NOMO-1 treated with DMSO at 0.1 percent for 48 hours (cell line): ENCODE results near the gene UGT2B11.
"Not testable (repeated sequence)": the region's sequence is repeated elsewhere in the genome, so short reads cannot be mapped to it uniquely, and the experiment has no call there.

Experiments used
- DNase-seq: peaks from one replicate; lab custom pipeline; 2025; ENCODE audit not compliant: unreplicated experiment; lab: John Stamatoyannopoulos, UW

The UGT2B11 gene

GRCh38 chr4:69214716-69215115 is at the start of gene UGT2B11:
UGT2B11 (minus strand) TSS chr4:69214748; CDS start chr4:69214722, 26 bp downstream.
- no peak for DNase-seq

- not testable (repeated sequence) for DNase-seq
Measured at GRCh38 chr4:69253147-69253772, 38.7 kb upstream of the UGT2B11 start.

- DNase-seq, result not testable (repeated sequence)
Measured at GRCh38 chr4:69250884-69251283, 36.3 kb upstream of the UGT2B11 start.

GRCh38 chr4:69242562-69243240 is 28.2 kb upstream of the UGT2B11 start:
- not testable (repeated sequence) for DNase-seq

- DNase-seq, result peak; percentile 23
Measured at GRCh38 chr4:69241746-69242145, 27.2 kb upstream of the UGT2B11 start.

GRCh38 chr4:69240787-69241186 is 26.2 kb upstream of the UGT2B11 start:
- DNase-seq, result not testable (repeated sequence)

GRCh38 chr4:69239557-69240168 is 25.1 kb upstream of the UGT2B11 start:
- DNase-seq, result no peak

- DNase-seq, result no peak
Measured at GRCh38 chr4:69239092-69239491, 24.5 kb upstream of the UGT2B11 start.

- no peak for DNase-seq
Measured at GRCh38 chr4:69224891-69225290, 10.3 kb upstream of the UGT2B11 start.

GRCh38 chr4:69223277-69223676 is 8.7 kb upstream of the UGT2B11 start:
- not testable (repeated sequence) for DNase-seq

GRCh38 chr4:69218491-69218890 is 3.9 kb upstream of the UGT2B11 start:
- not testable (repeated sequence) for DNase-seq

GRCh38 chr4:69210911-69211310 is 3.6 kb downstream of the UGT2B11 start:
- DNase-seq, result no peak

- DNase-seq, result not testable (repeated sequence)
Measured at GRCh38 chr4:69198506-69198905, 16.0 kb downstream of the UGT2B11 start.

GRCh38 chr4:69196209-69196965 is 18.2 kb downstream of the UGT2B11 start:
- no peak for DNase-seq

GRCh38 chr4:69194166-69194565 is 20.4 kb downstream of the UGT2B11 start:
- no peak for DNase-seq

- DNase-seq, result not testable (repeated sequence)
Measured at GRCh38 chr4:69191905-69192304, 22.6 kb downstream of the UGT2B11 start.

- DNase-seq, result not testable (repeated sequence)
Measured at GRCh38 chr4:69190621-69191020, 23.9 kb downstream of the UGT2B11 start.

- not testable (repeated sequence) for DNase-seq
Measured at GRCh38 chr4:69181519-69182169, 32.9 kb downstream of the UGT2B11 start.

GRCh38 chr4:69179817-69180216 is 34.7 kb downstream of the UGT2B11 start:
- not testable (repeated sequence) for DNase-seq

- not testable (repeated sequence) for DNase-seq
Measured at GRCh38 chr4:69178751-69179205, 35.8 kb downstream of the UGT2B11 start.
